ENCODE results near the gene KLHDC3.
A peak's percentile ranks its signal among the peaks of the same experiment; 100 is the strongest.

KLHDC3 gene

GRCh38 chr6:43055966-43056365 lies 41.9 kb downstream of the KLHDC3 start:
- DNase-seq (ENCODE audit: low read depth in 2 of 2): no peak

- no peak for DNase-seq (ENCODE audit: low read depth in 2 of 2)
Observed at GRCh38 chr6:43058531-43058930, 44.5 kb downstream of the KLHDC3 start.

GRCh38 chr6:43059168-43060033 lies 45.4 kb downstream of the KLHDC3 start, which contains the start of the genes KLC4 and MRPL2:
Gene KLC4, plus strand, starts transcription at chr6:43059631. Its CDS starts 1,705 bp downstream, at chr6:43061336.
Gene MRPL2, minus strand, starts transcription at chr6:43059434. Its CDS starts 53 bp downstream, at chr6:43059381.
- peak; percentile 94 to 98 for DNase-seq (ENCODE audit: low read depth in 2 of 2)

- no peak for DNase-seq (ENCODE audit: low read depth in 2 of 2)
Observed at GRCh38 chr6:43060034-43060754, 46.1 kb downstream of the KLHDC3 start.

GRCh38 chr6:43060755-43061633 lies 46.9 kb downstream of the KLHDC3 start:
- no peak for DNase-seq (ENCODE audit: low read depth in 2 of 2)

- no peak for DNase-seq (ENCODE audit: low read depth in 2 of 2)
Observed at GRCh38 chr6:43061861-43062260, 47.8 kb downstream of the KLHDC3 start.

- DNase-seq (ENCODE audit: low read depth in 2 of 2): no peak
Observed at GRCh38 chr6:43062818-43063217, 48.8 kb downstream of the KLHDC3 start.

- DNase-seq (ENCODE audit: low read depth in 2 of 2): no peak
Observed at GRCh38 chr6:43070028-43070632, 56.1 kb downstream of the KLHDC3 start.
